Mesothelial cell of epicardium (in vitro differentiated cells): Measurements from ENCODE around the gene GFER. TPM values are rescaled to one million over a fixed set of nuclear protein-coding genes. Genes with fewer than 3 reads are reported as not detected.

ENCODE experiments used
- DNase-seq, 2 experiments: peaks; one replicate each; pipeline ENCODE4 v3.0.0; 2021; ENCODE audit warnings: low spot score in 2 of 2; ENCODE audit not compliant: unreplicated experiment in 2 of 2
- H3K27ac Mint-ChIP-seq: 2 replicates; pipeline ENCODE4 v1.8.0; 2021; ENCODE audit warnings: mixed read lengths
- H3K27me3 Mint-ChIP-seq: 2 replicates; pipeline ENCODE4 v1.8.0; 2021; ENCODE audit warnings: low read depth, mixed read lengths
- H3K36me3 Mint-ChIP-seq: 2 replicates; pipeline ENCODE4 v1.8.0; 2021; ENCODE audit warnings: mixed read lengths
- H3K4me1 Mint-ChIP-seq: 2 replicates; pipeline ENCODE4 v1.8.0; 2021; ENCODE audit warnings: mixed read lengths
- H3K4me3 Mint-ChIP-seq: 2 replicates; pipeline ENCODE4 v1.8.0; 2021; ENCODE audit warnings: mild to moderate bottlenecking, moderate library complexity, mixed read lengths
- H3K9me3 Mint-ChIP-seq: 2 replicates; pipeline ENCODE4 v1.8.0; 2021; ENCODE audit warnings: mixed read lengths
- total RNA-seq: library from RNA; stranded (reverse); gene quantifications from 3 replicates; pipeline ENCODE4 v1.2.1, GENCODE V29; 2021
- TF ChIP-seq, protein P1 (sequence below): fragments of 200-600 bp; sonication (generic); IDR thresholded peaks from one replicate; pipeline ENCODE4 v1.5.0; 2021; ENCODE audit warnings: antibody characterized with exemption; ENCODE audit not compliant: unreplicated experiment

The GFER gene
- total RNA-seq, 1 donor from 2014 or later = 23.7 TPM

DNA sequence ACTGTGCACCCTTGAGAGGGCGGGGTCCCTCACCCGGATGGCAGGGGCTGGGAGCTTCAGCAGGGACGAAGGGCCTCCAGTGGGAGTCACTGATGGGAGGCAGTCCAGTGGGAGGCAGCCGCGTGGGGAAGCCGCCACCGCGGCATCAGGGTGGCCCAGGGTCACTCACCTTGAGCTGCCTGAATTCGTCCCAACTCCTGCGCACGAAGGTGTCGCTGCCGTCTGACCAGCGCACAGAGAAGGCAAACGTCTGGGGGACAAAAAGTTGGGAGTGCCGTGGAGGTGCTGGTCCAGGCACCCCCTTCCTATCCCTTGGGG, 3.3 kb upstream of the GFER start:
- Mint-ChIP-seq H3K9me3 (no peaks in the 10 kb centered on the region), H3K27me3 (peaks cover 51% of the 10 kb centered on the region), H3K27ac (no peak overlapping the region), H3K36me3 (peaks cover 6% of the 10 kb centered on the region), H3K4me3 (no peak overlapping the region), H3K4me1 (peaks cover 15% of the 10 kb centered on the region)
- DNase-seq = no peak
- TF ChIP-seq, protein P1, sequence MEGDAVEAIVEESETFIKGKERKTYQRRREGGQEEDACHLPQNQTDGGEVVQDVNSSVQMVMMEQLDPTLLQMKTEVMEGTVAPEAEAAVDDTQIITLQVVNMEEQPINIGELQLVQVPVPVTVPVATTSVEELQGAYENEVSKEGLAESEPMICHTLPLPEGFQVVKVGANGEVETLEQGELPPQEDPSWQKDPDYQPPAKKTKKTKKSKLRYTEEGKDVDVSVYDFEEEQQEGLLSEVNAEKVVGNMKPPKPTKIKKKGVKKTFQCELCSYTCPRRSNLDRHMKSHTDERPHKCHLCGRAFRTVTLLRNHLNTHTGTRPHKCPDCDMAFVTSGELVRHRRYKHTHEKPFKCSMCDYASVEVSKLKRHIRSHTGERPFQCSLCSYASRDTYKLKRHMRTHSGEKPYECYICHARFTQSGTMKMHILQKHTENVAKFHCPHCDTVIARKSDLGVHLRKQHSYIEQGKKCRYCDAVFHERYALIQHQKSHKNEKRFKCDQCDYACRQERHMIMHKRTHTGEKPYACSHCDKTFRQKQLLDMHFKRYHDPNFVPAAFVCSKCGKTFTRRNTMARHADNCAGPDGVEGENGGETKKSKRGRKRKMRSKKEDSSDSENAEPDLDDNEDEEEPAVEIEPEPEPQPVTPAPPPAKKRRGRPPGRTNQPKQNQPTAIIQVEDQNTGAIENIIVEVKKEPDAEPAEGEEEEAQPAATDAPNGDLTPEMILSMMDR = no peak

DNA sequence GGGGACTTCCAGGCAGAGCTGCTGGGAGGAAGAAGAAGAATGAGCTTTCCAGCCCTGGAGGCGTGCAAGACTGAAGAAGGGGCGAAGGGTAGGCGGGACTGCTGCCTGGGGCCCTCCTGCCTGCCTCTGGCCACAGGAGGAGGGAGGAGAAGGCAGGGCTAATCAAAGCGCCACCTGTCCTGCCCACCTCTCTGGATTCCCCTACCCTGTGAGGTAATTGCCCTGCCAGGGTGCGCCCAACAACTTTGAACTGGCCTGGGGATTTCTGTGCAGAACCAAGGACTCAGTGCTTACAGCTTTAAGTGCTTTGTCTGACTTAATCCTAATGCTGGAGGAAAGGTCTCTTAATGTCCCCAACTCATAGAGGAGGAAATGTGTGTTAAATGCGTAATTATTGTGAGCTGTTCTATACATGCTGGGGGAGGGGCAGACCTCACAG, 2.6 kb upstream of the GFER start, which contains the start of gene NOXO1:
Gene NOXO1 (minus strand): TSS at position 72 of the 439 bp plus-strand sequence. CDS start 290 bp downstream, outside the sequence.
- TF ChIP-seq, protein P1 = no peak
- Mint-ChIP-seq H3K4me3 (peak within 1 kb of the TSS; percentile 29), H3K27ac (no peak within 1 kb of the TSS), H3K4me1 (peaks cover 15% of the 10 kb centered on the region), H3K27me3 (peaks cover 51% of the 10 kb centered on the region), H3K9me3 (no peaks in the 10 kb centered on the region), H3K36me3 (peaks cover 5% of the 10 kb centered on the region)
- no peak for DNase-seq

DNA sequence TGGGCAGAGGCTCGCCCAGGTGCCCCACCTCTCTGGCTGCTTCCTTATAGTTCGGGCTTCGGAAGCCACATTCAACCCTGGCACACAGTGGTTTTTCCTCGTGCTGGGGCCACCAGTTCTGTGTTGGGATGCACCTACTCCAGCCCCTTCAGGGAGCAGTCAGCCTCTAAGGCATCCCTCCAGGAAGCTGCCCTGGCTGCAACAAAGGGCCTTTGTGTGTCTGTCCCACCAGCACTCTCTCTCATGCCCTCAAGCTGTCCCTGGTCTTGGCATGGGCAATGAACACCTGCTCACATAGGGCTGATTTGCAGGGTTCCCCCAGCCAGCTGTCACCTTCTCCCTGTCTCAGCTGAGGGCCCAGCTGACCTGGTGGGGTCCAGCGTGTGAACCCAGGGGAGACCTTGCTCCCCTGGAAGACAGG, 2.0 kb upstream of the GFER start:
- Mint-ChIP-seq H3K36me3 (peaks cover 11% of the 10 kb centered on the region), H3K4me1 (peaks cover 15% of the 10 kb centered on the region), H3K27ac (no peak overlapping the region), H3K9me3 (no peaks in the 10 kb centered on the region), H3K4me3 (no peak overlapping the region), H3K27me3 (peaks cover 52% of the 10 kb centered on the region)
- no peak for DNase-seq
- TF ChIP-seq, protein P1 = no peak

DNA sequence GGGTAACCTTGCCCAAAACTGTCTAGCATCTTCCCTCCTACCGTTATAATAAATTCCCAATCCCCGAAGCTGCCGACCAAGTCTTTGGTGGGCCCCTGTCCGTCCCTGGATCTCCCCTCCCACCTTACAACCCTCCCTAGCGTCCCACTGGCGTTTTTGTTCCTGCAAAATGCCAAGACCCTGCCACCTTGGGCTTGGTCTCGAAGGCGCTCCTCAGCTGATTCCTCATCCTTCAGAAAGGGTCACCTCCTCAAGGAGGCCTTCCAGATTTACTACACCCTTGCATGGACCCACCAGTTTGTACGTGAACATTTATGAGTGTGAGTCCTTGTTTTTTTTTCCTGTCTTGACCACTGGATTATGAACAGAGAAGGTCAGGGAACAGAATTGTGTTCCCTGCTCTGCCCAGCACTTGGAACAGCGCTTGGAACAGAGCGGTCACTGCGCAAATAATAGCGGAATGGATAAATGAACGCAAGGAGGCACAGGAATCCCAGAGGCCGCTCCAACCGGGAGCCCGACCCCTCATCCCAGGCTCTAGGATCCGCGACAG, 926 bp upstream of the GFER start:
- H3K4me3 Mint-ChIP-seq = peak overlapping the region; percentile 72
- peak overlapping the region; percentile 30 for H3K27ac Mint-ChIP-seq
- DNase-seq = no peak
- no peaks in the 10 kb centered on the region for H3K9me3 Mint-ChIP-seq
- peaks cover 52% of the 10 kb centered on the region for H3K27me3 Mint-ChIP-seq
- H3K4me1 Mint-ChIP-seq = peaks cover 15% of the 10 kb centered on the region
- peaks cover 9% of the 10 kb centered on the region for H3K36me3 Mint-ChIP-seq
- TF ChIP-seq, protein P1 = no peak

DNA sequence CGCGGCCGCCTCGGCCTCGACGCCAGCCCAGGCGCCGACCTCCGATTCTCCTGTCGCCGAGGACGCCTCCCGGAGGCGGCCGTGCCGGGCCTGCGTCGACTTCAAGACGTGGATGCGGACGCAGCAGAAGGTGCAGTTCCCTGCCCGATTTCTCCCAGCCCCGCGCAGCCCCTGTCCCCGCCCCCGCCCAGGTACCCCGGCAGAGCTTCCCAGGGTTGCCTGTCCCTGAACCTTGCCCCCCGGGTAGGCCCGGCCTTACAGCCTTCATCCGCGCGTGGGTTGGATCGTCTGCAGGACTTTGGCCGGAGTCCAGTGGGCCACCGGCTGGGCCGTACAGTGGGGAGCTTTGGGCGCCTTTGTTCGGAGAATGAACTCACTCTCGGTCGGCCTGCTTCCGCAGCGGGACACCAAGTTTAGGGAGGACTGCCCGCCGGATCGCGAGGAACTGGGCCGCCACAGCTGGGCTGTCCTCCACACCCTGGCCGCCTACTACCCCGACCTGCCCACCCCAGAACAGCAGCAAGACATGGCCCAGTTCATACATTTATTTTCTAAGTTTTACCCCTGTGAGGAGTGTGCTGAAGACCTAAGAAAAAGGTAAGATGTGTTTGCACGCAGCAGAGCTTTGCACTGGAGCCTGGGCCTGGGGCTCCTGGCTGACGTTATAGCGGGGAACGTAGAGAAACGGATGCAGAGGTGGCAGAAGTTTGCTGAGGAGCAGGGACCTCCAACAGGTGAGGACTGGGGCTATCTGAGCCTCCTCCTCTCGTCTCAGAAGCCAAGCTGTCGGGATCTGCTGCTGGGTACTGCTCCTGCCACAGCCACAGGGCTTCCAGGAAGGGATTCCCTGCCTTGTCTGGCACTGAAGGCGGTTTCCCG, 593 bp downstream of the GFER start:
- H3K27me3 Mint-ChIP-seq = peaks cover 56% of the 10 kb centered on the region
- H3K4me3 Mint-ChIP-seq = peak overlapping the region; percentile 83
- TF ChIP-seq, protein P1 = no peak
- no peaks in the 10 kb centered on the region for H3K9me3 Mint-ChIP-seq
- H3K4me1 Mint-ChIP-seq = peaks cover 21% of the 10 kb centered on the region
- H3K27ac Mint-ChIP-seq = peak overlapping the region; percentile 87
- DNase-seq = no peak
- peaks cover 9% of the 10 kb centered on the region for H3K36me3 Mint-ChIP-seq
